D721Med (cell line): ENCODE data around the gene SPAG17.

Source experiments
- DNase-seq: peaks from one replicate; pipeline ENCODE4 v3.0.0; 2011; ENCODE audit warnings: low spot score; ENCODE audit not compliant: insufficient read length
- FAIRE-seq: peaks from 2 replicates; lab custom pipeline; 2011; peaks lifted over from hg19 to GRCh38; lab: Jason Lieb, UNC
- TF ChIP-seq, protein P1 (sequence below): IDR thresholded peaks from 2 replicates; pipeline ENCODE4 v1.5.1; 2012; ENCODE audit warnings: mild to moderate bottlenecking, control low read depth; ENCODE audit not compliant: insufficient read depth; ENCODE audit errors: missing control alignments

The SPAG17 gene

DNA sequence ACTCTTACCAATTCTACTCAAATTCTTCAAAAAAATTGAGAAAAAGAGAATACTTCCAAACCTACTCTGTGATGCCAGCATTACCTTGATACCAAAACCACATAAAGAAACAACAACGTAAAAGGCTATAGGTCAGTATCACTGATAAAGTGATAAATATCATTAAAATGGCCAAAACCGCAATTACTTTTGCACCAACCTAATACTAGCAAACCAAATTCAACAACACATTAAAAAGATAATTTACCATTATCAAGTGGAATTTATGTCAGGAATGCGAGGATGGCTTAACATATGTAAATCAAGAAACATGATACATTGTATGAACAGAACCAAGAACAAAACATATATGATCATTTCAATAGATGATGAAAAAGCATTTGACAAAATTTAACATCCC lies 7.0 kb downstream of the SPAG17 start:
- TF ChIP-seq, protein P1, sequence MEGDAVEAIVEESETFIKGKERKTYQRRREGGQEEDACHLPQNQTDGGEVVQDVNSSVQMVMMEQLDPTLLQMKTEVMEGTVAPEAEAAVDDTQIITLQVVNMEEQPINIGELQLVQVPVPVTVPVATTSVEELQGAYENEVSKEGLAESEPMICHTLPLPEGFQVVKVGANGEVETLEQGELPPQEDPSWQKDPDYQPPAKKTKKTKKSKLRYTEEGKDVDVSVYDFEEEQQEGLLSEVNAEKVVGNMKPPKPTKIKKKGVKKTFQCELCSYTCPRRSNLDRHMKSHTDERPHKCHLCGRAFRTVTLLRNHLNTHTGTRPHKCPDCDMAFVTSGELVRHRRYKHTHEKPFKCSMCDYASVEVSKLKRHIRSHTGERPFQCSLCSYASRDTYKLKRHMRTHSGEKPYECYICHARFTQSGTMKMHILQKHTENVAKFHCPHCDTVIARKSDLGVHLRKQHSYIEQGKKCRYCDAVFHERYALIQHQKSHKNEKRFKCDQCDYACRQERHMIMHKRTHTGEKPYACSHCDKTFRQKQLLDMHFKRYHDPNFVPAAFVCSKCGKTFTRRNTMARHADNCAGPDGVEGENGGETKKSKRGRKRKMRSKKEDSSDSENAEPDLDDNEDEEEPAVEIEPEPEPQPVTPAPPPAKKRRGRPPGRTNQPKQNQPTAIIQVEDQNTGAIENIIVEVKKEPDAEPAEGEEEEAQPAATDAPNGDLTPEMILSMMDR = no peak
- no peak for FAIRE-seq

DNA sequence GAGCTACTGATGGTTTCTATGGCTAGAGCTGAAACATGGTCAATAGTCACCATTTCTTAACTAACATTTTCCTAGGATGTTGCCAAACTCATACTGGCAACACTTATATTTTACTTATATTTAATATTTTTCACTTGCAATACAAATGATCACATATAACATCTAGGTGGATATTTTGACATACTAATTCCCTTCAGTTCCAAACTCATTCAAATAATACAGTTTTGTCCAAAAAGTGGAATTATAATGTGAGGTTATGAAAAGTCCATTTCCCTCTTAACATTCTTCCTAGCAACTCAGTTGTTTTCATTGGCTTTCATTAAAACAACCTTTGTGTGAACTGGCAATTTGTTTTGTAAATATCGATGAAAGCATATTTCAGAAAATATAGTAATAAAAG lies 16.0 kb downstream of the SPAG17 start:
- TF ChIP-seq, protein P1 = no peak
- no peak for DNase-seq
- no peak for FAIRE-seq

More for the DNA sequence above, 7.0 kb downstream of the SPAG17 start:
- DNase-seq = no peak

DNA sequence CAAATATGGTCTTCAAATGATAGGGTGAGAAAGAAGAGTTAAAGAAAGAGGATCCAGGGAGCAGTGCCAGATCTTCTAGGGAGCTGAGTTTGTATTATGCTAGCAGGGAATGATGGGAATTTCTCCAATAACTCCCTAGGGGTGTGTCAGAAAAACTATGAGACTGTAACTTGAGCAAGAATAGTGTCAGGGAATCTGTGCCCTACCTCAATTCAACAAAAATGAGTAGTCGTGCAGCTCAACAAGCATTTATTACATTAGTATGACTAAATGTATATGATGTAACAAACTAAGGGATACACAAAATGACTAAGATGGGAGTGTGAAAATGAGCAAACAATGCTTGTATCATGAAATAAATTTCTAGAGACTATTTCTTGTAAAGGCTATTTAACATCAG lies 24.2 kb downstream of the SPAG17 start:
- TF ChIP-seq, protein P1 = no peak
- DNase-seq = no peak
- no peak for FAIRE-seq

DNA sequence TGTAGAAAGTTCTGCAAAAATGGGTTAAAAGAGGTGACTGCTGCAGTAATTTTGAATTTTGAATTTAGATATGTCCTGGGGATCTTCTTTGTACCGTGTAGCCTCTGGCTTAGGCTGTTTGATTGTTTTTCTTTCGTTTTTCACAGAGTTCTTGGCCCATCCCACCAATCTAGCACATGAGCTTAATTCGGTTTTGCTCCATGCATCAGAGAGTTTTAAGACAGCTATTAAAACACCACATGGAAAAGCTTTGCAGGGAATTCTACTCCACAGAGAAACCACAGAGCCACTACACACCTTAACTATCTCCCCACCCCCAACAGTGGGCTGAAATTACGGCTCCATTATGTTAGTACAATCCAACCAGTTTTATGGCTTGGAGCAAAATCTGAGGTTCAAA lies 25.5 kb downstream of the SPAG17 start:
- FAIRE-seq = no peak
- no peak for DNase-seq
- TF ChIP-seq, protein P1 = no peak

DNA sequence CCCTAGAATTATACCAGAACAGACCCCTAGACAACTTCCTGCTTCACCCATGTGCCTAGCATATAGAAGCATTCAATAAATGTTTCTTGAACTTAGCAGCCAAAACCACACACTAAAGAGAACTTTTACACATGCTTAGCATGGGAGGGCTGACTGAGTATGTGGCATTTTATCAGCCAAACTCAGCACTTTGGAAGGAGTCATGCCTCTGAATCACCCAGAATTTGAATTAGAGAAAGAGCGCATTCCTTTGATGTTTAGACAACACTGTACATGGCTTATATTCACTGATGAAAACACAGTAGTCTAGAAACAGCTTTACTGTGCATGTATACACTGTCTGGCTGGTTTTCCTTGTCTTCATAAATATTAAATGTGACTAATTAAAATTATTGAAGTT lies 26.1 kb downstream of the SPAG17 start:
- TF ChIP-seq, protein P1 = no peak
- FAIRE-seq = no peak
- DNase-seq = no peak

DNA sequence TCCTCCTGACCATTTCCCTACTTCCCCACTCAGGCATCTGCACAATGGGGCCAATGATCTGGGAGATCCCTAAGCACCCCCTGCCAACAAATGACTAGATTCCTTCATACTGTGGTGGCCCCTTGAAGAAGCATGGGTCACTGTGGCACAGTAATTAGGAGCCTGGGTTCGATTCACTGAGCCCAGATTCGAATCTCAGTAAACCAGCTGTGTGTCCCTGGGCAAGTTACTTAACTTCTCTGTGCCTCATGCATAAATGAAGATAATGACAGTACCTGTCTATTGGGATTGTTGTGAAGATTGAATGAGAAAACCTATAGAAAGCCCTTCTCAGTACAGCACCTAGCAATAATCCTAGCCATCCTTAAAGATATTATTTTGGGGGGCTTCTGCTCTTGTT lies 27.5 kb downstream of the SPAG17 start:
- no peak for FAIRE-seq
- no peak for DNase-seq
- TF ChIP-seq, protein P1 = no peak

DNA sequence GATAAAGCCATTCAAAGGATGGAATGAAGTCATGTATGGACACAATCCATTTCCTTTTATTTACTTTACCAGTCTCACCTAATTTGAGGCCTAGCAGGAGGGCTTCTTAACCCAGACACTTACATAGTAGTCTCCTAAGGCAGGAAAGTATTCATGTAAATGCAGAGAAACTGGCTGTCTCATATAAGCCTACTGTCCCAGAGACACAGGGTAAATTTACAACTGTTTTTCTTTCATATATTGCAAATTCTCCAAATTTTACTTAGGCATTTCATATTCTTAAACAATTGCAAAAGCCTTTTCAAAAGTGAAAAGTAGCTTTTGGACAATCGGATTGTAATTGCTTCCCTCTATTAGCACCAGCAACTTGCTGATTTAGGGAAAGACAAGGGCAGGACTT lies 29.9 kb downstream of the SPAG17 start:
- no peak for FAIRE-seq
- TF ChIP-seq, protein P1 = no peak
- DNase-seq = no peak
